Spinal cord (tissue), 10 donors: ENCODE results near the gene MUC2. TPM values are rescaled to one million over a fixed set of nuclear protein-coding genes. Genes with fewer than 3 reads are reported as not detected.

Source experiments
- DNase-seq, 6 donors: peaks; one replicate each; pipeline versions ENCODE4 v3.0.0 to v3.0.0-alpha.2; 2013 to 2015; ENCODE audit warnings: low spot score in 6 of 6, low read depth in 4 of 6
- H3K27ac ChIP-seq: one replicate; pipeline ENCODE4 v1.5.1; 2013; ENCODE audit warnings: low read depth, low read length, control low read depth
- H3K27me3 ChIP-seq: one replicate; pipeline ENCODE4 v1.6.1; 2013; ENCODE audit warnings: low read length; ENCODE audit not compliant: control insufficient read depth, insufficient read depth
- H3K36me3 ChIP-seq: one replicate; pipeline ENCODE4 v1.6.1; 2013; ENCODE audit warnings: low read length; ENCODE audit not compliant: control insufficient read depth, insufficient read depth
- H3K4me1 ChIP-seq: one replicate; pipeline ENCODE4 v1.6.1; 2013; ENCODE audit warnings: low read length; ENCODE audit not compliant: control insufficient read depth, insufficient read depth
- H3K4me3 ChIP-seq: one replicate; pipeline ENCODE4 v1.5.1; 2013; ENCODE audit warnings: low read depth, low read length, control low read depth
- H3K9me3 ChIP-seq: one replicate; pipeline ENCODE4 v1.6.1; 2013; ENCODE audit warnings: low read length; ENCODE audit not compliant: control insufficient read depth, insufficient read depth
- WGBS: methylation state at CpG from one replicate; pipeline ENCODE4 v1.1.5; 2013; ENCODE audit warnings: missing lambda C conversion rate; ENCODE audit not compliant: insufficient coverage; 5-methylcytosine and 5-hydroxymethylcytosine counted together
- polyA plus RNA-seq, 2 donors: library from polyadenylated mRNA; unstranded; fragments of 120-200 nt; gene quantifications; one replicate each; pipeline ENCODE4 v1.2.1, GENCODE V29; 2013; ENCODE audit not compliant: insufficient read length in 2 of 2
- total RNA-seq, 2 donors: library from RNA; depleted of rRNA in 1 of 2; stranded (reverse); fragments of 120-200 nt in 1 of 2; fragments of >200 nt in 1 of 2; gene quantifications; one replicate each; pipeline versions ENCODE4 v1.2.3 to v1.2.4, GENCODE V29; 2013 to 2014
- donor health status: healthy.

MUC2 gene
- total and polyA plus RNA-seq, 4 donors, result not detected

DNA sequence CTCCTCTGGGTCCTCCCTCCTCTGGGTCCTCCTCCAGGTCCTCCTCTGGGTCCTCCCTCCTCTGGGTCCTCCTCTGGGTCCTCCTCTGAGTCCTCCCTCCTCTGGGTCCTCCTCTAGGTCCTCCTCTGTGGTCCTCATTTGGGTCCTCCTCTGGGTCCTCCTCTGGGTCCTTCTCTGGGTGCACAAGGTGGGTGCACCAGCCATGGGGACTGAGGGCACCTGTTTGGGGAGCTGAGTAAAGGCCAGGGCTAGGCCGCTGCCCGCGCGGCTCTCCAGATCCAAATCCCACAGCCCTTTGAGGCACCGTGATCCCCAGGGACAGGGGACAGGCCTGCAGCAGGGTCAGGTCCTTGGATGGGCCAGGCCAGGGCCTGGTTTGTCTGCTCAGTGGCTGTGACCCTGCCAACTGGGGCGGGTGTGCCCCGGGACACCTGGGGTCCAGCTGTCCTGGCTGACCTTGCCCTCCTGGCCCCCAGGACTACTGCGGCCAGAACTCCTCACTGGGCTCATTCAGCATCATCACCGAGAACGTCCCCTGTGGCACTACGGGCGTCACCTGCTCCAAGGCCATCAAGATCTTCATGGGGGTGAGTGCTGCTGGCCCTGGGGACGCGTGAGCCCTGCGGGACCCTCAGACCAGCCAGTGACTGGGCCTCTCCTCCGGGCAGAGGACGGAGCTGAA lies 12.7 kb downstream of the MUC2 start:
- no peaks in the 10 kb centered on the region for H3K27me3 ChIP-seq
- H3K4me1 ChIP-seq, result no peaks in the 10 kb centered on the region
- H3K9me3 ChIP-seq, result no peaks in the 10 kb centered on the region
- 94% methylated on average over 17 of the region's 17 CpGs for WGBS
- DNase-seq, result no peak
- H3K27ac ChIP-seq, result no peak overlapping the region
- no peaks in the 10 kb centered on the region for H3K36me3 ChIP-seq
- H3K4me3 ChIP-seq, result no peak overlapping the region

- Histone ChIP-seq H3K4me3 (no peak overlapping the region), H3K27me3 (no peaks in the 10 kb centered on the region), H3K9me3 (no peaks in the 10 kb centered on the region), H3K27ac (no peak overlapping the region), H3K4me1 (no peaks in the 10 kb centered on the region), H3K36me3 (no peaks in the 10 kb centered on the region)
- WGBS, result 93% methylated on average over 29 of the region's 40 CpGs
- no peak for DNase-seq
These were observed 13.6 kb downstream of the MUC2 start for GRCh38 chr11:1087961-1088926.

DNA sequence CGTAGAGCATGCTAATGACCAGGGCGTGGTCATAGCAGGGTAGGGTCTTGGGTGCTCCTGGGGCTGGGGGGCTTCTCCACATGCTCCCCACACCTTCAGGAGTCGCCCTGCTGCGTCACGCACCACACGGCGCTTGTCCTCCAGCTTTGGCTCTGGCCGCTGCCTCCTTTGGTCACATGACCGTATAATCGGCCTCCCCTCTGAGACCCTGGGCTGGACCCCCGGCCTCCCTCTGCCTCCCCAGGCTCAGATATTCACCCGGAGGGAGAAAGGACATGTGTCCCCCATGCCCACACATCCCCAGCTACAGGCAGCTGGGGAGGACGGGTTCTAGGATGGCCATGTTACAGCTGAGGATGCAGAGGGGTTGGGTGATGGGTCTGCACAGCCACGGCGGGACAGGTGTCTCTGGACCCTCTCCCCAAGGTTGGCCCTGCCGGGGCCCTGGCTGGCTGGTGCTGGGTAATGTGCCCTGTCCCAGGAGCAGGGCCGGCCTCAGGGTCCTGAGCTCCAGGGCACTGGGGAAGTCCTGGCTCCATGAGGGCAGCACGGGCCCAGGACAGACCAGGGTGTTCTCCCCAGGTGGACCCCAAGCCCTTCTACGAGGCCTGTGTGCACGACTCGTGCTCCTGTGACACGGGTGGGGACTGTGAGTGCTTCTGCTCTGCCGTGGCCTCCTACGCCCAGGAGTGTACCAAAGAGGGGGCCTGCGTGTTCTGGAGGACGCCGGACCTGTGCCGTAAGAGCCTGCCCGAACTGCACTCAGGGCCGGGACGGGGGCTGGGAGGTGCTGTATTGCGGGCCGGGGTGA lies 14.5 kb downstream of the MUC2 start:
- H3K9me3 ChIP-seq, result no peaks in the 10 kb centered on the region
- no peaks in the 10 kb centered on the region for H3K36me3 ChIP-seq
- no peaks in the 10 kb centered on the region for H3K27me3 ChIP-seq
- 96% methylated on average over 30 of the region's 33 CpGs for WGBS
- H3K4me3 ChIP-seq, result no peak overlapping the region
- no peak for DNase-seq
- H3K4me1 ChIP-seq, result no peaks in the 10 kb centered on the region
- no peak overlapping the region for H3K27ac ChIP-seq

GRCh38 chr11:1089738-1090599 lies 15.3 kb downstream of the MUC2 start:
- no peaks in the 10 kb centered on the region for H3K27me3 ChIP-seq
- 90% methylated on average over 28 of the region's 31 CpGs for WGBS
- no peaks in the 10 kb centered on the region for H3K36me3 ChIP-seq
- H3K4me1 ChIP-seq, result no peaks in the 10 kb centered on the region
- no peak overlapping the region for H3K4me3 ChIP-seq
- H3K27ac ChIP-seq, result no peak overlapping the region
- H3K9me3 ChIP-seq, result no peaks in the 10 kb centered on the region
- DNase-seq, result no peak

DNA sequence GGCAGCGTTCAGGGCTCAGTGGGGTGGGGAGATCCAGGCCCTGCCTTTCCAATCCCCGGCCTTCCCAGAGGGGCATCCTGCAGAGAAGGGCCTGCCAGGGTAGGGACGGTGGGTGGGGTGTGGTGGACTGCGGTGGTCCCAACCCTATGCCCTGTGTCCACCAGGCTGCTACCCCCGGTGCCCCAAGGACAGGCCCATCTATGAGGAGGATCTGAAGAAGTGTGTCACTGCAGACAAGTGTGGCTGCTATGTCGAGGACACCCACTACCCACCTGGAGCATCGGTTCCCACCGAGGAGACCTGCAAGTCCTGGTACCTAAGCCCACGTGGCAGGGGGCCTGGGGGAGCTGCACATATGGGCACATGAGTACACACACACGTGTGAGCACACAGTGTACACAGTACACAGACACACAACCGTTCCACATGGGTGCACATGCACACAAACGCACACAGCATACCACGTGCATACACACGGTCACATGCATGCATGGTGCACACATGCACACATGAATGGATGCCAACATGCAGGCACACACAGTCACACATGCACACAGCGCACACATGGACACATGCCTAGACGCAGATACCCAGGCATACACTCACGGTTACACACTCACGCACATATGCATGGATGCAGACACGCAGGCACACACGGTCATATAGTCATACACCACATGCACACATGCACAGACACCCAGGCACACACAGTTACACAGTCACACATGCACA lies 16.1 kb downstream of the MUC2 start:
- H3K36me3 ChIP-seq, result no peaks in the 10 kb centered on the region
- no peak overlapping the region for H3K4me3 ChIP-seq
- H3K27ac ChIP-seq, result no peak overlapping the region
- H3K27me3 ChIP-seq, result no peaks in the 10 kb centered on the region
- DNase-seq, result no peak
- H3K4me1 ChIP-seq, result no peaks in the 10 kb centered on the region
- 91% methylated on average over 17 of the region's 20 CpGs for WGBS
- H3K9me3 ChIP-seq, result no peaks in the 10 kb centered on the region

DNA sequence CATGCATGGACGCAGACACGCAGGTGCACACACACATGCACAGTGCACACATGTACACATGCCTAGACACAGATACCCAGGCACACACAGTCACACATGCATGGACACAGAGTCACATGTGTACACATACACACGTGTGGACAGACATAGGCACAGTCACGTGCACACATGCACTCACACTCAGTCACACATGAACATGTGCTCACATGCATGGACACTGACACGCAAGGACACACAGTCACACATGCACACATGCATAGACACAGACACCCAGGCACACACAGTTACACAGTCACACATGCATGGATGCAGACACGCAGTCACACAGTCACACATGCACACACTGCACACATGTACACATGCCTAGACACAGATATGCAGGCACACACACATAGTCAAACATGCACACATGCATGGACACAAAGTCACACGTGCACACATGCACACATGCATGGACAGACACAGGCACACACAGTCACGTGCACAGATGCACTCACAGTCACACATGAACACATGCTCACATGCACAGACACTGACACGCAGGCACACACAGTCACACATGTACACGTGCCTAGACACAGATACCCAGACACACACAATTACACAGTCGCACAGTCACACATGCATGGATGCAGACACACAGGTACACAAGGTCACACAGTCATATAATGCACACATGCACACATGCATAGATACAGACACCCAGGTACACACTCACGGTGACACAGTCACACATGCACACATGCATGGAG lies 16.8 kb downstream of the MUC2 start:
- 90% methylated on average over 12 of the region's 12 CpGs for WGBS
- Histone ChIP-seq H3K36me3 (no peaks in the 10 kb centered on the region), H3K4me3 (no peak overlapping the region), H3K4me1 (no peaks in the 10 kb centered on the region), H3K27me3 (no peaks in the 10 kb centered on the region), H3K9me3 (no peaks in the 10 kb centered on the region), H3K27ac (no peak overlapping the region)
- DNase-seq, result no peak

DNA sequence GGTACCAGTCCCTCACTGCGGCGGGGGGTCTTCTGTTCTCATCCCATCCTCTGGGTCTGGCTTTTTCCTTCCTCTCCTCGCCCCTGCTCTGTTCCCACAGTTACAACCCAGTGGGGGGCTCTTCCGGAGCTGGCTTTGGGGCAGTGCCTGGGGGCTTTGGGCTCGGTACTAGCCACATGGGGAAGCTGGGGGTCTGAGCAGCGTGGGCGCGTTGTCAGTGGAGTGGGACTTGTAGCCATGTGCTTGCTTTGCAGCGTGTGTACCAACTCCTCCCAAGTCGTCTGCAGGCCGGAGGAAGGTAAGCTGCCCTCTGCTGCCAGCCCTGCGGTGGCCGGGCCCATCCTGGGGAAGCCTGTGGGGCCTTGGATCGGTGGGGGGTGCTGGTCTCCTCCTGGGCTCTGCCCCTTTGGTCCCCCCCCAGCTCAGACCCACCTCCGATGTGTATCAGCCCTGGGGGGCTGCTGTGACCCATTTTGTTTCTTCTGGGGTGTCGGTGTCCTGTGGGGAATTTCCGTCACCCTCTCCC lies 17.5 kb downstream of the MUC2 start:
- no peak overlapping the region for H3K4me3 ChIP-seq
- DNase-seq, result no peak
- H3K4me1 ChIP-seq, result no peaks in the 10 kb centered on the region
- no peaks in the 10 kb centered on the region for H3K27me3 ChIP-seq
- WGBS, result 64% methylated on average over 17 of the region's 17 CpGs
- H3K36me3 ChIP-seq, result no peaks in the 10 kb centered on the region
- H3K9me3 ChIP-seq, result no peaks in the 10 kb centered on the region
- H3K27ac ChIP-seq, result no peak overlapping the region

DNA sequence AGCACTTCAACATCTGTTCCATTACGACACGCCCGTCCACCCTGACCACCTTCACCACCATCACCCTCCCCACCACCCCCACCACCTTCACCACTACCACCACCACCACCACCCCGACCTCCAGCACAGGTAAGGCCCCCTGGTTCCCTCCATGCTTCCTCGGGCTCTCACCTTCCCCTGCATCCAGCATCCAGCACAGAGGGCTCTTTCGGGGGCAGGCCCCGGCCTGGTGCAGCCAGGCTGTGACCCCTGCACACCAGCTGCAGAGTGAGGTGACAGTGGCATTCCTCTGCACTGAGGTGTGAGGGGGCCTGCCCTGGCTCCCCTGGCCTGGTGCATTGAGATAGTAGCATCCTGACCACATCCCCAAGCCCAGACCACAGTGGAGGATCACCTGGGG lies 18.2 kb downstream of the MUC2 start:
- no peak overlapping the region for H3K4me3 ChIP-seq
- no peaks in the 10 kb centered on the region for H3K9me3 ChIP-seq
- no peaks in the 10 kb centered on the region for H3K27me3 ChIP-seq
- WGBS, result 73% methylated on average over 4 of the region's 7 CpGs
- no peak for DNase-seq
- H3K36me3 ChIP-seq, result no peaks in the 10 kb centered on the region
- H3K27ac ChIP-seq, result no peak overlapping the region
- H3K4me1 ChIP-seq, result no peaks in the 10 kb centered on the region
